GM19193 (cell line): ENCODE measurements around the gene SHE.

Source experiments
- POLR2A ChIP-seq: IDR thresholded peaks from 4 replicates; pipeline ENCODE4 v1.6.1; 2011; ENCODE audit not compliant: insufficient read depth, insufficient read length; ENCODE audit errors: extremely low read depth

Gene SHE

DNA sequence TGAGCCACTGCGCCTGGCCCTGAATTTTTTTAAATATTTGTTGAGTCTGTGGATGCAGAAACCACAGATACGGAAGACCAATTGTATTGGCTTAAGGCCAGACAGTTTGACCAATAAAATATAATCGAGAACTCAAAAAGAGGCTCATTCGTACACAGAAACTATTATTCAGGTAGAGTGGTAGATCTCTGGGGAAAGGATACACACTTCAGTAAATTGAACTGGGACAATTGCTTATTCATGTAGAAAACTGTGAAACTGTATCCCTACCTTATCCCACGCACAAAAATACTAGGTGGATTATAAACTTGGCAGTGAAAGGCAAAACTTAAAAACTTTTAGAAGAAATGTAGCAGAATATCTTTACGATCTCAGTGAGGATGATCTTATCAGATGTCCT, 25.0 kb upstream of the SHE start:
- TF ChIP-seq POLR2A, result no peak

DNA sequence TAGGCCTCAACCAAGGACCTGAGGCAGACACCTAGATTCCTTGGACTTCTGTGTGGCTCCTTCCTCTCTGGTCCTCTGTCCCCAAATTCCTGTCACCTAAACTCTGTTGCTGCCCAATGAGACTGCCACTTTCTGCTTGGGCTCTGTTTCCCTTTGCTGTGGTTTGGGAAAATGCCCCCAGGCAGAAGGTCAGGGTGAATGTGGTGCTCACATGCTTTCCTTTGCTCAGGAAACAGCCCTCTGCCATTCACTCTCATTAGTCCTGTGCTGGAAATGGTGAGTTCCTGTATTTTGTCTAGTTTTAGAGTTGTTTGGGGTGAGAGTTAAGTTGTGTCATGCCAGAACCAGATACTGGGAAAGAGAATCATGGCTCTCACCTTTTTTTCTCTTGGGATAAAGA, 22.7 kb upstream of the SHE start:
- TF ChIP-seq POLR2A, result no peak

DNA sequence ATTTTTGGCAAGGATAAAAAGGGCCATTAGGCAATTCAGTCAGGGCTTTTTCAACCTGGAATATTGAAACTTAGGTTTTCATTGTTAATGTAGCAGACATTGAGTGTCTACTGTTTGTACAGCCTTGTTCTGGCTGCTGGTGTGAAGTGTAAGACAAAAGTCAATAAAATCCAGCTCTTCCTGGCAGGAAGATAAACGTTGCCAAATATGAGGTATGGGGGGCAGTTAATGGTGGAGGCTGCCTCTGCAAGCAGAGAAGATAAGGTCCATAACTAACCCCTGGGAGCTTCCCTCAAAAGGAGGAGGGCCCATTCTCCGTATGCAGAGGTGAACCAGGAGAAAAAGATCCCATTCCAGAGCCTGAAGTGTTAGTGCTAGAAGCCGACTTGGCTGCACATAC, 19.5 kb upstream of the SHE start:
- TF ChIP-seq POLR2A, result no peak

DNA sequence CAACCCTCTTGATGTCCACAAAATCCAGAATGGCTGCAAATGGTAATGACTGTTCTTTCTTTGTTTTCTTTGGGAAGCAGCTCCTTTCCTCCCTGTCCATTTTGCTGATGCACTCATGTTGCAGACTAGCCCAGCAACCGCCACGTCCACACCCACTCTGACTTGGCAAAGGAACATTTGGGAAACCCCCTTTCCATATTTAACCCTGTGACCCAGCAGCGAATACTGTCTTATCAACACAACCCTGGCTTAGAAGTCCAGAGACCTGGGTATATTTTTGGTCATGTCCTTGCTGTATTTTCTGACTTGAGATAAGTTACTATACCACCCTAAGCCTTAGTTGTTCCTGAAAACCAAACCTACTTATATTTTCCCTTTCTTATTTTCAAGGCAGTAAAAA, 18.1 kb upstream of the SHE start:
- TF ChIP-seq POLR2A, result no peak

DNA sequence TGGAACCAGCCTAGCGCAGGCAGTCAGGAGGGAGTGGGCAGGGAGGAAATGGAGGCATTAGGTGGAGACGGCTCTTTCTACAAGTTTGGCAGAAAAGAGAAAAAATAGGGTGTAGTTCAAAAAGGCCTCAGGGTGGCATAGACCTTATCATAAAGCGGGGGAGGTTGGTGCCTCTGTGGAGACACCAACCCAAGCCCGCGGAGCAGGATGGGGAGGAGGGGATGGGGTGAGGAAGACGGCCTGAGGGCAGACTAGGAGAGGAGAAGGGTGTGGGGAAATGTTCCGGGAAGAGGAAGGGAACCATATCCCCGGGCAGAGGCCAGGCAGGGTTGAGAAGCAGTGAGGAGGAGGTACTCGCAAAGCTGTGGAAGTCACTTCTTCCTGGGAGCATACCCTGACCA, 17.4 kb upstream of the SHE start:
- no peak for TF ChIP-seq POLR2A

DNA sequence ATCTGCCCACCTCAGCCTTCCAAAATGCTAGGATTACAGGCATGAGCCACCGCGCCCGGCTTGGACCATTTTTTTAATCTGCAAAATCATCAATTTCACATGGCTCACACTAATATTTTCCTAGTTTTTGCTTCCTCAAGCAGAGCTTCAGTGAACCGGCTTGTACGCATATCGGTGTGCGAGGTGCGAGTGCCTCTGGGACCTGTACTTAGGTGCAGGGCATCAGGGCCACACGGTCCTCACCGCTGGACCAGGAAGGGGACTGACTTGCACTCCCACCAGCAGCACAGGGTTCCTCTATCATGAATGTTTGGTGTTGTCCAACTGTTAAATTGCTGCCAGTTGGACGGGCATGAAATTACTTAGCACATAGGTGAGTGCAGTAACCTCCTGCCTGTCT, 15.4 kb upstream of the SHE start:
- no peak for TF ChIP-seq POLR2A

DNA sequence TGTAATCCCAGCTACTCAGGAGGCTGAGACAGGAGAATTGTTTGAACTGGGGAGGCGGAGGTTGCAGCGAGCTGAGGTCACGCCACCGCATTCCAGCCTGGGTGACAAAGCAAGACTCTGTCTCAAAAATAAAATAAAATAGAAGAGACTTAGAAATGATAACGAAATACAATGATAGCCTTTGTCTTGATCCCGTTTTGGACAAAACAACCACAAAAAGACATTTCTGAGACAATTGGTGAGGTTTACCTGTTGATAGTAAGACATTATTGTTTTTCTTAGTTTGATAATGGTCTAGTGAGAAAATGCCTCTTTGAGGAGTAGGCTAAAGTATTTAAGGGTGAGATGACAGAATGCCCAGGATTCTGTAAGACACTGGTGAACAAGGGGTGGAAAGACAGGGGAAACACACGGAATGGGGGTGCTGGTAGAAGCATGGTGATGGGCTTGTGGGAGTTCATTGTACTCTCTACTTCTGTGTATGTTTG, 11.9 kb upstream of the SHE start:
- no peak for TF ChIP-seq POLR2A

DNA sequence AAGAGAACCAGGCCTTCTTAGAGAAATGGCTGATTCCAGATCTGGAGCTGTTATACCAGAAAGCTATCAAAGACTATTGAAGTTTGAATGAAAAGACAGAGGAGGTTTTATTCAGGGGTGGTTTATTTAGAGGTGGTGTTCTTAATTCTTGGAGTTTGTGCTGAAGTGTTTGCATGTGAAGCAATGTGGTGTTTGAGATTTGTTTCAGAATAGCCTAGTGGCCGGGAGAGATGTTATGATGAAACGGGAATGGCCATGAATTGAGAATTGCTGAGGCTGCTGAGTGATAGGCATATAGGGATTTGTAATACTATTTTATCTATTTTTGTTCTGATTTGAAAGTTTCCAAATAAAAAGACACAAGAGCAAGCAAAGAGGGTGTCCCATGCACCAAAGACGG, 10.5 kb upstream of the SHE start:
- no peak for TF ChIP-seq POLR2A

DNA sequence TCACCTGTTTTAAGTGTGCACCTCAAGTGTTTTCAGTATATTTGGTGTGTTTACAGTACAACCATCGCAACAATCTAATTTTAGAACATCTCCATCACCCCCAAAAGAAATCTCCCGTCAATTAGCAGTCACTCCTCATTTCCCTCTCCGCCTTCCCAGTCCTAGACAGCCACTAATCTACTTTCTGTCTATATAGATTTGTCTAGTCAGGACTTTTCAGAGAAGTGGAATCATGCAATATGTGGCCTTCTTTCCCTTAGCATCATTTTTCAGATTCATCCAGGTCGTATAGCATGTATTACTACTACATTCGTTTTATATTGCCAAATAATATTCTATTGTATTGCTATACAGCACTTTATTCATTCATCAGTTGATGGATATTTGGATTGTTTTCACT, 1.7 kb upstream of the SHE start:
- no peak for TF ChIP-seq POLR2A

DNA sequence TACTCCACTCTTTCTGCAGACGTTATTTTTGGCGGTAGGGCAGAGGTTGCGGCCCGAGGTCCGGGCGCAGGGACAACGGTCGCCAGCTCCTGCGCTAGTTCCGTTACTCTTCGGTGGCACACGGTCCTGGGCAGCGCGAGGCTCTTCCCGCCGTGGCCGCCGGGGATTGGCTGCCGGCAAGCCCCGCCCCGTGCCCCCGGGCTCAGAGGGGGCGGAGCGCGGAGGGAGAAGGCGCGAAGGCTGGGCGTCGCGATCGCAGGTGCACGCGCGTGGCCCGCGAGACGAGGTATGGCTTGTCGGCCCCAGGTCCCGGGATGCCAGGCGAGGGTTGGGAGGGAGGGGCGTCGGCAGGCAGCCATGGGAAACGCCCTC, 518 bp upstream of the SHE start:
- no peak for TF ChIP-seq POLR2A

DNA sequence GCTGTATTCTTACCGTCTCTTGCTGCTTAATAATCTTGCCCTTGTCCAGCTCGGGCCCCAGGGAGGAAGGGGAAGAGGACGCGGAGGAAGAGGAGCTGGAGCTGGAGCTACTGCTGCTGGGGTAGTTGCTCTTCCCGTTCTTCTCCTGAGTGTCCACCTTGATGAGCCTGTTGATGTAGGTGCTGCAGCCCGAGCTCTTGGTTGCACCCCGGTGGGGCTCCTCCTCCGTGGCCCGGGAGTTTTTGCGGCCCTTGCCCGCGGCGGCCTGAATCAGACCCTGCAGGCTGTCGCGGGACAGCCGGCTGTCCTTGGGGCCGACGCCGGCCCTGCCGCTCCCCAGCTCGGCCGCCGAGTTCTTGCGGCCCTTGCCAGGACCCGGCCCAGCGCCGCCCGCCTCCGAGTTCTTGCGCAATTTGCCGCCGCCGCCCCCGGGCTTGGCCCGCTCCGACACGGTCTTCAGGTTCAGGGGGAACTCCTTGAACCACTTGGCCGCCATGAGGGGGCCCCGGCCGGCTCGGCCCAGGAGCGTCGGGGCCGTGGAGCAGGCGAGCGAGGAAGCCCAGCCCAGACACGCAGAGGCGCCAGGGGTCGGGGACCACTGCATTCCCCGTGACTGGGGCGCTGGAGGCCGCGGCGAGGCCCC, 668 bp downstream of the SHE start:
- no peak for TF ChIP-seq POLR2A

DNA sequence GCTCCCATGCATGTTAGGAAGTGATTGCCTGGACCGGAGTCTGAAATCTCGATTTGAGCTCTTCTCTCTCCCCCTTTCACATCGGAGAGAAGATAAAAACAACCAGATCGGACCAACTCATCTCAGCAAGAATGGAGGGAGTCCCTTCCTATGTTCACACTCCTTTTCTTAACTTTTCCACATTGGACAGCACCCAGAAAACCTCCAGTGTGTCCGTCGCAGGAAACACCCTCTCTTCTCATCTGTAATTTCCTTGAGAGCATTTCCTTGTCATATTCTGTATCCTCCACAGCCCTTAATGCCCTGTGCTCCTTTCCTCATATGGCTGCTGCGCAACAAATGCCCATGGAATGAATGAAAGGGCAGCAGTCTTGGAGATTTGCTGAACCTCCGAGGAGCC, 1.7 kb downstream of the SHE start:
- no peak for TF ChIP-seq POLR2A

DNA sequence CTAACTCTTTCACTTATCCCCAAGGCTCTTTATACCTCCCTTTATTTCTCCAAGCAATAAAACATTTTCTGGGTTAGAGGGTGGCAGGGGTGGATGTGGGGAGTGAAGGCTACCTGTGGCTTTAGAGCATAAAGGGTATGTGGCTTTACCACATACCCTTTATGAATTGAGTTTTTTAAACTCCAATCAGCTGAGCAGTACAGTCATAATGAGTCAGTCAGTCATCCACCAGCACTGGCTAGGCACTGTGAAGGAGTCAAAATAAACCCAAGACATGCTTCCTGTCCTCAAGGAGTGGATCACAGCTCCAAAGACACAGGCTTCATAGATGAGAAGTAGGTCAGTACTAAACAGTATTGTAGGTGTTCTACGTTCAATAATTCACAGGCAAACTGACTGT, 2.8 kb downstream of the SHE start:
- no peak for TF ChIP-seq POLR2A

DNA sequence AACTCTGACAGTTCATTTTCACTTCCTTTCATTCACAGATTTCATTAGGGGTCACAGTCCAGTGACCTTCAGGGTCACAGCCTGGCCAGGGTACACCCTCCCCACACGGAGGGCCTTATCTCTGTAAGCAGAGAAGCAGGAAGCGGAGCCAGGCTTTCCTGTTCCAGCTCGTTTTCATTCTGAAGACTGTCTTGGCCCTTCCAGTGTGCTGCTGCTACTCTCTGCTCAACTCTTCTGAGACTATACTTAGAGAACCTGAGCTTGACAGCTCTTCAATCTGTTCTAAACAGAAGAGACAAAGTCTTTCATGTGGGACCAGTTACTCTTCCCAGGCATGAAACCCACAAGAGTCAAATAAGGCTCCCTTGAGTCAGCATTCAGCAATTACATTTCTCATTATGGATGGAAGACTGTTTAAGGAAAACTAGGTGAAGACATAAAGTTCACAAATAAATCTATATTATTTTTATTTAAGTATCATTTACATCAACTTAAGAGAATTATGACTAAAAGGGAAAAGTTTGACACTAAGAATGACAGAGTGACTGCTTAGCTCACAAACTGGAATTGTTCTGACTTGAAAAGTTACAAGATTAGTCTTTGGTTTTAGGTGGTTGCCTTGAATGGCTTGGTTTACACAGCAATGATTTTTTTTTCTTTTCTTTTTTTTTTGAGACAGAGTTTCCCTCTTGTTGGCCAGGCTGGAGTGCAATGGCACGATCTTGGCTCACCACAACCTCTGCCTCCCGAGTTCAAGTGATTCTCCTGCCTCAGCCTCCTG, 5.0 kb downstream of the SHE start:
- TF ChIP-seq POLR2A, result no peak

DNA sequence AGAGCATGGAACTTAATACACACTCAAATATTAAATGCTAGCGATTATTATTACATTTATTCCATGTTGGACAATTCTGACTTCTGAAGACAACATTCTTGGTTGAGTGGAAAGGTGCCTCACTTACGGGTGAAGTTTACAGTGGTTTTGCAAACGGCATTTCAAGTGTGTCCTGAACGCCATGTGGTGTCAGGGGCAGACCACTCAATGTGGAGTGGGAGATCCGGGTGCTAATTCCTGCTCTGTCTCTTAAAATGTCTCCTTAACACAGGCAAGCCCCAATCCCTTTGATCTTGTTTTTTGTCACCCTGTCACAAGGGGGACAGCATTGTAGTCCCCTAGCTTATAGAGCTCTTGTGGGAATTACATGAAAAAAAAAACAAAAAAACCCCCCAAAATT, 5.8 kb downstream of the SHE start:
- TF ChIP-seq POLR2A, result no peak

DNA sequence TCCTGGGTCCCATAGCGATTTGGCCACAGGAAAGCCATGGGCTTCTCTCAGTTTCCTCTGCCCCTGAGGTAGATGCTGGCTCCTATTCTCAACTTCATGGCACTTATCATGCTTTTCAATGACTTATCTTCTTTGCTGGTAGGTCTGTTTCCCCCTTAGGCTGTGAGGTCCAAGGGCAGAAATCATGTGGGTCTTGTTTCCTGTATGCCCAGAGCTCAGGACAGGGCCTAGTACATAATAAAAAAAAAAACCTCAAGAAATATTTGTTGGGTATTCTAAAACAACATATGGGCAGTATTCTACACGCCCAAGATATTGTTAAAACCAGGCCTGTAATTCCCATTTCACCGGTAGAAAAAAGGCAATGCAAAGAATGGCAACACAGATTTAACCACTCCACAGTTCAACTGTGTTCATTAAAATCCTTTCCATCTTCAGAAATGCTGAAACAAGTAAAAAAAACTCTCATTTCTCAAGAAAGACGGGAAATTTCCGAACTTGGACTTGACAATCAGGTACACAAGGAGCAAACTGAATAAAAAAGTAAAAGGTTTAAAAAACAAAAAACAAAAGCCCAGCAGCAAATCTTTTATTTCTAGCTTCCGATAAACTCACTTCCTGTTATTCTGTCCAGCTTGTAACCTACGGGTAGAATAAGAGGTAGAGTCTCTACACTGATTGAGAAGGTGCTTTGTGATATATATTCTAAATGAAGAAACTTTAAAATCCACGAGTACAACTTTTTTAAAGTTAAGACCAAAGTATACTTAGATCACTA, 6.5 kb downstream of the SHE start:
- TF ChIP-seq POLR2A, result no peak
